ENCODE measurements around the gene TMEM258. TPM values are rescaled to one million over a fixed set of nuclear protein-coding genes. Genes with fewer than 3 reads are reported as not detected.

TMEM258 gene
- total RNA-seq, 5 donors from 2014 or later (not counting 1 experiment from before 2014, with no cell fraction given): 68.1 to 96.0 (median 87.8) TPM

DNA sequence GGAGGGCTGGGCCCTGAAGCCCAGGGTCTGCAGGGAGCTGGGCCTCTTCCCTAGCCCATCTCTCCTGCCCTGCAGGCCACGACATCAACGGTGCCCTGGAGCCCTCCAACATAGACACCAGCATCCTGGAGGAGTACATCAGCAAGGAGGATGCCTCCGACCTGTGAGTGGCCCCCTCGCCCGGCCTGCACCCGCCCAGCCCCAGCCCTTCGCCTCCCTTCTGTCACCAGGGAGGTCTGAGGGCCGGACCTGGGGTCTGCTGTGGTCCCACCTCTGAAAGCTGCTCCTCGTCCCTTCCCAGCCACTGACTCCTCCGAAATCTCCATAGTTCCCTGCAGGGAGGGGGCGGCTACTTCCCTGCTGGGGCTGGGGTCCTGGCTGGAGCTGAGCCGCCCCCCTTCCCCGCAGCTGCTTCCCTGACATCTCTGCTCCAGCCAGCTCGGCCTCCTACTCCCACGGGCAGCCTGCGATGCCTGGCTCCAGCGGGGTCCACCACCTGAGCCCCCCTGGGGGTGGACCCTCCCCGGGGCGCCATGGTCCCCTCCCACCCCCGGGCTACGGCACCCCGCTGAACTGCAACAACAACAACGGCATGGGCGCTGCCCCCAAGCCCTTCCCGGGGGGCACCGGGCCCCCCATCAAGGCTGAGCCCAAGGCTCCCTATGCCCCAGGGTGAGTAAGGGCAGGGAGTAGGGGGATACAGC, 26.7 kb downstream of the TMEM258 start:
- WGBS (ENCODE audit: insufficient coverage): 88% methylated on average over 15 of the region's 26 CpGs
- CTCF ChIA-PET: no interaction called here

DNA sequence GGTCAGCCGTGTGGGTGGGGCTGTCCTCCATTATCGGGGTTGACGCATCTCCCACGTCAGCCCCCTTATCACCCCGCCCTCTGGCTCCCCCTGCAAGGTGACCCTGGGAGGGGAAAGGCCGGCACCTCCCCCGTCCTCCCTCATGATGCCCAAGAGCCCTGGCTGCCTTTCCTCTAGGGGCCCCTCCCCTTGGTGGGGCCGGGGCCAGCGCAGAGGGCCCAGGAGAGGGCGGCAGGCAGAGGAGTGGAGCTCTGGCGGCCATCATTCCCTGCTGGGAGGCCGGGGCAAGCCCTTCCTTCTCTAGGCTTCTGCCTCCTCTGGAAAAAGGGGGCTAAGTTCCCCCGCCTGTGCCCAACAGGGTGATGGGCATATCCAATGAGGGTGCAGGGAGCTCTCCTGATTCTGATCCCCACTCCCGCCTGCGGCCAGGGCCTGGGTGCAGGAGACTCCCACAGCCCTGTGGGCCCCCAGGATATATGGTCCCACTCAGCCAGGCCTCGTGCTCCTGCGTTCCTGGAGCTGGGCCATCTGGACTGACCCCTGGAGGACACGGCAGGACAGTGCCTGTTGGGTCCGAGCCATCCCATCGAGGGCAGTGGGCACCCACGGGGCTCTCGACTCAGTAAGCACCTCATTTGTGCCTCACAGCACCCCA, 27.7 kb downstream of the TMEM258 start:
- no peaks in the 10 kb centered on the region for H3K9me3 ChIP-seq
- ATAC-seq (replicated peaks in 1 of 4) (no peak), DNase-seq (no peak)
- no peaks in the 10 kb centered on the region for H3K36me3 Mint-ChIP-seq
- 97% methylated on average over 8 of the region's 22 CpGs for WGBS (ENCODE audit: insufficient coverage)
- no peak overlapping the region for H3K27ac Mint-ChIP-seq
- H3K27me3 Mint-ChIP-seq: peaks cover 6 to 10% of the 10 kb centered on the region in 2 donors
- no peak overlapping the region for H3K27ac ChIP-seq (ENCODE audit: low read length)
- no peak overlapping the region for H3K4me3 Mint-ChIP-seq
- H3K36me3 ChIP-seq (ENCODE audit: control insufficient read depth in 2 of 2, extremely low read depth in 1 of 2, insufficient read depth in 1 of 2, low read length in 1 of 2): no peaks in the 10 kb centered on the region
- H3K27me3 ChIP-seq (replicated peaks in 1 of 2; ENCODE audit: control insufficient read depth in 2 of 2, extremely low read depth in 1 of 2, insufficient read depth in 2 of 2, low read length in 1 of 2): peaks cover 0 to 19% of the 10 kb centered on the region in 2 experiments
- no peaks in the 10 kb centered on the region for H3K4me1 Mint-ChIP-seq
- ChIA-PET POLR2A (no interaction called here), CTCF (no interaction called here)
- H3K9me3 Mint-ChIP-seq: no peaks in the 10 kb centered on the region
- no peak overlapping the region for H3K4me3 ChIP-seq (ENCODE audit: control insufficient read depth in 1 of 2, extremely low read depth in 1 of 2, low read length in 1 of 2)
- H3K4me1 ChIP-seq (ENCODE audit: control insufficient read depth in 1 of 2, extremely low read depth in 1 of 2, insufficient read depth in 2 of 2, low read length in 2 of 2): no peaks in the 10 kb centered on the region

More for the DNA sequence above, 26.7 kb downstream of the TMEM258 start:
- no peaks in the 10 kb centered on the region for H3K4me1 ChIP-seq (ENCODE audit: control insufficient read depth in 1 of 2, extremely low read depth in 1 of 2, insufficient read depth in 2 of 2, low read length in 2 of 2)
- H3K36me3 Mint-ChIP-seq: no peaks in the 10 kb centered on the region
- H3K4me3 Mint-ChIP-seq: no peak overlapping the region
- ATAC-seq (replicated peaks in 1 of 4): no peak
- H3K27ac Mint-ChIP-seq: no peak overlapping the region
- H3K9me3 ChIP-seq: no peaks in the 10 kb centered on the region
- no peak for DNase-seq
- no peak overlapping the region for H3K4me3 ChIP-seq (ENCODE audit: control insufficient read depth in 1 of 2, extremely low read depth in 1 of 2, low read length in 1 of 2)
- peaks cover 0 to 19% of the 10 kb centered on the region in 2 experiments for H3K27me3 ChIP-seq (replicated peaks in 1 of 2; ENCODE audit: control insufficient read depth in 2 of 2, extremely low read depth in 1 of 2, insufficient read depth in 2 of 2, low read length in 1 of 2)
- no peak overlapping the region for H3K27ac ChIP-seq (ENCODE audit: low read length)
- POLR2A ChIA-PET: interaction anchor here in 1 of 2 donors (0.5 kb wide), 1 partner anchor 274 kb away, joined by 3 read pairs; no protein-coding TSS in a partner anchor
- no peaks in the 10 kb centered on the region for H3K9me3 Mint-ChIP-seq
- no peaks in the 10 kb centered on the region for H3K36me3 ChIP-seq (ENCODE audit: control insufficient read depth in 2 of 2, extremely low read depth in 1 of 2, insufficient read depth in 1 of 2, low read length in 1 of 2)
- H3K27me3 Mint-ChIP-seq: peaks cover 5 to 6% of the 10 kb centered on the region in 2 donors
- no peaks in the 10 kb centered on the region for H3K4me1 Mint-ChIP-seq

DNA sequence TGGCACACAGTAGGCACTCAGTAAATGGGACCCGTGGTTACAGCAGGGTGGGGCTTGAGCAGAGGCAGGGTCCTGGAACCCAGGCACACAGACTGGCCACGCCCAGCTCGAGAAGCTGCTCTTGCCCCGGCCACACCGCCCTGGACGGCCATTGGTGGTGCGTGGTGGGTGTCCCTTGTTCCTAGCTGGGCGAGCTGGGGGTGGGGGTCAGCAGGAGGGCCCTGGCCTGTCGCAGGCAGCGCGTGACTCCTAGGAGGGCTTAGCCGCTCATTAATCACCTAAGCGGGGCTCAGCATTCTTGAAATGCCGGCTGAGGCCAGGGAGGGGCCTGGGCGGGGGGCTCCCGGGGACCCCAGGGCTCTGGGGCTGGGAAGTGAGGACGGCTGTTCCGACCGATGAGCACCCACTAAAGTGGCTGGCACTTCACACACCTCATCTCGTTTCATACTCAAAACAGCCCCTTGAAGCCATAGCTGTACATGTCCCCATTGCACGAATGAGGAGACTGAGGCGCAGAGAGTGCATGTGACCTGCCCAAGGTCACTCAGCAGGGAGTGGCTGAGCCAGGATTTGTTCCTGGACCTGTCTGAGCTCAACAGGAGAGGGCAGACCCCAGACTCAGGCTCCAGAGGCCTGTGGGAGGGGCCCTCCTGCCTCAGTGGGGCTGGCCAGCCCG, 28.3 kb downstream of the TMEM258 start:
- Mint-ChIP-seq H3K27ac (no peak overlapping the region), H3K27me3 (peaks cover 6 to 10% of the 10 kb centered on the region in 2 donors), H3K4me3 (no peak overlapping the region), H3K4me1 (no peaks in the 10 kb centered on the region), H3K9me3 (no peaks in the 10 kb centered on the region), H3K36me3 (no peaks in the 10 kb centered on the region)
- POLR2A ChIA-PET: no interaction called here
- Histone ChIP-seq H3K4me1 (ENCODE audit: control insufficient read depth in 1 of 2, extremely low read depth in 1 of 2, insufficient read depth in 2 of 2, low read length in 2 of 2) (no peaks in the 10 kb centered on the region), H3K27me3 (replicated peaks in 1 of 2; ENCODE audit: control insufficient read depth in 2 of 2, extremely low read depth in 1 of 2, insufficient read depth in 2 of 2, low read length in 1 of 2) (peaks cover 0 to 19% of the 10 kb centered on the region in 2 experiments), H3K36me3 (ENCODE audit: control insufficient read depth in 2 of 2, extremely low read depth in 1 of 2, insufficient read depth in 1 of 2, low read length in 1 of 2) (no peaks in the 10 kb centered on the region), H3K27ac (ENCODE audit: low read length) (no peak overlapping the region), H3K4me3 (ENCODE audit: control insufficient read depth in 1 of 2, extremely low read depth in 1 of 2, low read length in 1 of 2) (no peak overlapping the region), H3K9me3 (no peaks in the 10 kb centered on the region)
- no peak for DNase-seq
- WGBS (ENCODE audit: insufficient coverage): 83% methylated on average over 17 of the region's 23 CpGs
- ATAC-seq (replicated peaks in 1 of 4): no peak
- CTCF ChIA-PET: no interaction called here

- no peak overlapping the region for H3K4me3 ChIP-seq (ENCODE audit: control insufficient read depth in 1 of 2, extremely low read depth in 1 of 2, low read length in 1 of 2)
- no peaks in the 10 kb centered on the region for H3K36me3 ChIP-seq (ENCODE audit: control insufficient read depth in 2 of 2, extremely low read depth in 1 of 2, insufficient read depth in 1 of 2, low read length in 1 of 2)
- peaks cover 0 to 19% of the 10 kb centered on the region in 2 experiments for H3K27me3 ChIP-seq (replicated peaks in 1 of 2; ENCODE audit: control insufficient read depth in 2 of 2, extremely low read depth in 1 of 2, insufficient read depth in 2 of 2, low read length in 1 of 2)
- Mint-ChIP-seq H3K27ac (no peak overlapping the region), H3K9me3 (no peaks in the 10 kb centered on the region), H3K27me3 (peaks cover 6 to 10% of the 10 kb centered on the region in 2 donors), H3K4me1 (no peaks in the 10 kb centered on the region), H3K36me3 (no peaks in the 10 kb centered on the region), H3K4me3 (no peak overlapping the region)
- CTCF ChIA-PET: interaction anchor here in 1 of 2 donors (0.6 kb wide), 1 partner anchor 90 kb away, joined by 3 read pairs; no protein-coding TSS in a partner anchor
- 71% methylated on average over 4 of the region's 15 CpGs for WGBS (ENCODE audit: insufficient coverage)
- no peaks in the 10 kb centered on the region for H3K4me1 ChIP-seq (ENCODE audit: control insufficient read depth in 1 of 2, extremely low read depth in 1 of 2, insufficient read depth in 2 of 2, low read length in 2 of 2)
- ATAC-seq (replicated peaks in 1 of 4) (no peak), DNase-seq (no peak)
- no peak overlapping the region for H3K27ac ChIP-seq (ENCODE audit: low read length)
- POLR2A ChIA-PET: no interaction called here
- no peaks in the 10 kb centered on the region for H3K9me3 ChIP-seq
Observed at GRCh38 chr11:61762798-61763197, 29.6 kb downstream of the TMEM258 start.

GRCh38 chr11:61762223-61762615, 30.2 kb downstream of the TMEM258 start:
- Histone ChIP-seq H3K9me3 (no peaks in the 10 kb centered on the region), H3K36me3 (ENCODE audit: control insufficient read depth in 2 of 2, extremely low read depth in 1 of 2, insufficient read depth in 1 of 2, low read length in 1 of 2) (no peaks in the 10 kb centered on the region), H3K4me1 (ENCODE audit: control insufficient read depth in 1 of 2, extremely low read depth in 1 of 2, insufficient read depth in 2 of 2, low read length in 2 of 2) (no peaks in the 10 kb centered on the region), H3K27me3 (replicated peaks in 1 of 2; ENCODE audit: control insufficient read depth in 2 of 2, extremely low read depth in 1 of 2, insufficient read depth in 2 of 2, low read length in 1 of 2) (peaks cover 0 to 19% of the 10 kb centered on the region in 2 experiments), H3K4me3 (ENCODE audit: control insufficient read depth in 1 of 2, extremely low read depth in 1 of 2, low read length in 1 of 2) (no peak overlapping the region), H3K27ac (ENCODE audit: low read length) (no peak overlapping the region)
- CTCF ChIA-PET: no interaction called here
- H3K27ac Mint-ChIP-seq: no peak overlapping the region
- POLR2A ChIA-PET: no interaction called here
- peaks cover 0 to under 1% (median 0%) of the 10 kb centered on the region in 3 donors for H3K4me1 Mint-ChIP-seq
- no peaks in the 10 kb centered on the region for H3K9me3 Mint-ChIP-seq
- no peak for ATAC-seq (replicated peaks in 1 of 4)
- H3K27me3 Mint-ChIP-seq: peaks cover 6 to 10% of the 10 kb centered on the region in 2 donors
- no peaks in the 10 kb centered on the region for H3K36me3 Mint-ChIP-seq
- 62% methylated on average over 7 of the region's 10 CpGs for WGBS (ENCODE audit: insufficient coverage)
- no peak for DNase-seq
- H3K4me3 Mint-ChIP-seq: no peak overlapping the region

- H3K27me3 ChIP-seq (replicated peaks in 1 of 2; ENCODE audit: control insufficient read depth in 2 of 2, extremely low read depth in 1 of 2, insufficient read depth in 2 of 2, low read length in 1 of 2): peaks cover 0 to 19% of the 10 kb centered on the region in 2 experiments
- H3K9me3 ChIP-seq: no peaks in the 10 kb centered on the region
- POLR2A ChIA-PET: no interaction called here
- Mint-ChIP-seq H3K27ac (no peak overlapping the region), H3K4me1 (peaks cover 0 to 5% (median under 1%) of the 10 kb centered on the region in 3 donors), H3K36me3 (no peaks in the 10 kb centered on the region), H3K27me3 (peaks cover 6 to 10% of the 10 kb centered on the region in 2 donors), H3K9me3 (no peaks in the 10 kb centered on the region), H3K4me3 (no peak overlapping the region)
- H3K4me3 ChIP-seq (ENCODE audit: control insufficient read depth in 1 of 2, extremely low read depth in 1 of 2, low read length in 1 of 2): no peak overlapping the region
- H3K36me3 ChIP-seq (ENCODE audit: control insufficient read depth in 2 of 2, extremely low read depth in 1 of 2, insufficient read depth in 1 of 2, low read length in 1 of 2): no peaks in the 10 kb centered on the region
- DNase-seq (no peak), ATAC-seq (replicated peaks in 1 of 4) (no peak)
- H3K4me1 ChIP-seq (ENCODE audit: control insufficient read depth in 1 of 2, extremely low read depth in 1 of 2, insufficient read depth in 2 of 2, low read length in 2 of 2): peaks cover 0 to 2% of the 10 kb centered on the region in 2 experiments
- H3K27ac ChIP-seq (ENCODE audit: low read length): no peak overlapping the region
- 90% methylated on average over 6 of the region's 11 CpGs for WGBS (ENCODE audit: insufficient coverage)
- CTCF ChIA-PET: no interaction called here
Observed at GRCh38 chr11:61761440-61762222, 30.8 kb downstream of the TMEM258 start.
